Aorta (tissue), 5 donors: ENCODE results near the gene SLC7A9. TPM values are rescaled to one million over a fixed set of nuclear protein-coding genes. Genes with fewer than 3 reads are reported as not detected.
A peak's percentile ranks its signal among the peaks of the same experiment; 100 is the strongest.
"Not testable (repeated sequence)": the region's sequence is repeated elsewhere in the genome, so short reads cannot be mapped to it uniquely, and the experiment has no call there.

ENCODE experiments used
- ATAC-seq: fragments of 200-7000 bp; cut with Tn5 transposase; one replicate; pipeline ENCODE4 v1.9.1; 2022; ENCODE audit warnings: moderate library complexity; ENCODE audit not compliant: low FRiP score
- DNase-seq, 2 donors: peaks; one replicate each; pipeline ENCODE4 v3.0.0-alpha.2; 2020
- H3K27ac ChIP-seq, 2 donors: one replicate each; pipeline ENCODE4 v1.5.1; 2013; ENCODE audit warnings: low read length in 2 of 2, mild to moderate bottlenecking in 2 of 2, moderate library complexity in 2 of 2, control low read depth in 1 of 2, inconsistent platforms in 1 of 2, low read depth in 1 of 2
- H3K27me3 ChIP-seq, 2 donors: one replicate each; pipeline ENCODE4 v1.6.1; 2013; ENCODE audit warnings: control low read depth in 1 of 2, low read length in 1 of 2, mild to moderate bottlenecking in 1 of 2, moderate library complexity in 1 of 2; ENCODE audit not compliant: insufficient read depth in 2 of 2, control insufficient read depth in 1 of 2
- H3K36me3 ChIP-seq, 2 donors: one replicate each; pipeline ENCODE4 v1.6.1; 2013; ENCODE audit warnings: control low read depth in 1 of 2, low read length in 1 of 2, mild to moderate bottlenecking in 1 of 2; ENCODE audit not compliant: insufficient read depth in 2 of 2, control insufficient read depth in 1 of 2
- H3K4me1 ChIP-seq, 2 donors: one replicate each; pipeline ENCODE4 v1.6.1; 2013; ENCODE audit warnings: low read length in 2 of 2, control low read depth in 1 of 2, mild to moderate bottlenecking in 1 of 2, moderate library complexity in 1 of 2; ENCODE audit not compliant: insufficient read depth in 2 of 2, control insufficient read depth in 1 of 2
- H3K4me3 ChIP-seq, 2 donors: one replicate each; pipeline ENCODE4 v1.5.1; 2013; ENCODE audit warnings: low read length in 2 of 2, control low read depth in 1 of 2, mild to moderate bottlenecking in 1 of 2
- H3K9me3 ChIP-seq: one replicate; pipeline ENCODE4 v1.6.1; 2013; ENCODE audit warnings: mild to moderate bottlenecking, low read length; ENCODE audit not compliant: control insufficient read depth
- WGBS, 2 donors: extraction: QIAGEN DNeasy Blood & Tissue Kit; methylation state at CpG; one replicate each; pipeline ENCODE4 v1.1.7; 2013; 5-methylcytosine and 5-hydroxymethylcytosine counted together
- intact Hi-C, 2 donors: fragments of 100-400 bp; cut with DNase I; formaldehyde crosslinking; loops; one replicate each; pipeline versions ENCODE4 v1.14.2 to v1.15.0; 2022
- polyA plus RNA-seq, 2 donors: library from polyadenylated mRNA; stranded (reverse); fragments of 200-250 nt; gene quantifications; one replicate each; pipeline ENCODE4 v1.2.3, GENCODE V29; 2013
- total RNA-seq, 2 donors: library from RNA; stranded (reverse); fragmentation: NEBNext Ultra II Directional; extraction: Animal tissue kit (Norgen Biotek cat#: 25700); gene quantifications; one replicate each; pipeline ENCODE4 v1.2.1, GENCODE V29; 2021
- donor health status: healthy with polysubstance abuse.
- donor health status: Bipolar disorder and iron deficiency.
- donor health status: DM: no; HTN: no; CAD: no.
- donor health status: DM: no; HTN: no; CAD: no.
- donor health status: DM: yes; HTN: yes; CAD: no.

The SLC7A9 gene
- total and polyA plus RNA-seq, 4 donors, result 0.26 to 8.9 (median 1.1) TPM

GRCh38 chr19:32856818-32857217, 12.7 kb downstream of the SLC7A9 start:
- H3K4me3 ChIP-seq, H3K9me3 ChIP-seq, H3K4me1 ChIP-seq, ATAC-seq, intact Hi-C loops, H3K27me3 ChIP-seq, DNase-seq, H3K36me3 ChIP-seq, H3K27ac ChIP-seq: not testable (repeated sequence)
- WGBS, 2 donors, result 92% methylated on average over 7 of the region's 7 CpGs

- no peaks in the 10 kb centered on the region for H3K27me3 ChIP-seq
- 86 to 90% methylated on average over 6 of the region's 6 CpGs for WGBS, 2 donors
- ATAC-seq, result no peak
- H3K4me3 ChIP-seq, result no peak overlapping the region
- no peaks in the 10 kb centered on the region for H3K9me3 ChIP-seq
- no peaks in the 10 kb centered on the region for H3K4me1 ChIP-seq
- intact Hi-C loops, result no loop called here
- DNase-seq, result no peak
- H3K27ac ChIP-seq, result no peak overlapping the region
- no peaks in the 10 kb centered on the region for H3K36me3 ChIP-seq
Measured at GRCh38 chr19:32852216-32852615, 17.4 kb downstream of the SLC7A9 start.

GRCh38 chr19:32848035-32848434, 21.5 kb downstream of the SLC7A9 start:
- H3K27ac ChIP-seq, DNase-seq, intact Hi-C loops, H3K4me3 ChIP-seq, H3K27me3 ChIP-seq, H3K36me3 ChIP-seq, H3K4me1 ChIP-seq, H3K9me3 ChIP-seq, ATAC-seq: not testable (repeated sequence)
- WGBS, 2 donors, result 17% methylated on average over 1 of the region's 2 CpGs; no CpG with 5 or more reads in 1 of the 2 donors

- H3K27me3 ChIP-seq, result no peaks in the 10 kb centered on the region
- intact Hi-C loops, result no loop called here
- WGBS, 2 donors, result 94 to 96% methylated on average over 19 of the region's 19 CpGs
- H3K4me3 ChIP-seq, result no peak overlapping the region
- no peaks in the 10 kb centered on the region for H3K36me3 ChIP-seq
- ATAC-seq, result no peak
- H3K4me1 ChIP-seq, result no peaks in the 10 kb centered on the region
- peak in 1 of 2 donors; percentile 42 for DNase-seq
- no peak overlapping the region for H3K27ac ChIP-seq
- no peaks in the 10 kb centered on the region for H3K9me3 ChIP-seq
Measured at GRCh38 chr19:32843716-32844245, 25.8 kb downstream of the SLC7A9 start.

GRCh38 chr19:32842061-32842460, 27.5 kb downstream of the SLC7A9 start:
- no peaks in the 10 kb centered on the region for H3K36me3 ChIP-seq
- 81 to 82% methylated on average over 8 of the region's 8 CpGs for WGBS, 2 donors
- no peak overlapping the region for H3K27ac ChIP-seq

GRCh38 chr19:32837531-32837930, 32.0 kb downstream of the SLC7A9 start:
- ATAC-seq, result no peak
- Histone ChIP-seq H3K27ac (no peak overlapping the region), H3K9me3 (no peaks in the 10 kb centered on the region), H3K36me3 (no peaks in the 10 kb centered on the region), H3K4me1 (no peaks in the 10 kb centered on the region), H3K4me3 (no peak overlapping the region), H3K27me3 (no peaks in the 10 kb centered on the region)
- no peak for DNase-seq
- intact Hi-C loops, result no loop called here
- 65% methylated on average over 7 of the region's 7 CpGs for WGBS, 2 donors

More at GRCh38 chr19:32842061-32842460, 27.5 kb downstream of the SLC7A9 start:
- H3K4me1 ChIP-seq, result no peaks in the 10 kb centered on the region
- H3K9me3 ChIP-seq, result no peaks in the 10 kb centered on the region
- no peak for ATAC-seq
- no peaks in the 10 kb centered on the region for H3K27me3 ChIP-seq
- no peak overlapping the region for H3K4me3 ChIP-seq
- no peak for DNase-seq
- intact Hi-C loops, result no loop called here

GRCh38 chr19:32833388-32833787, 36.2 kb downstream of the SLC7A9 start:
- H3K4me1 ChIP-seq, H3K4me3 ChIP-seq, H3K9me3 ChIP-seq, H3K27me3 ChIP-seq, ATAC-seq, DNase-seq, H3K36me3 ChIP-seq, H3K27ac ChIP-seq, intact Hi-C loops: not testable (repeated sequence)
- 82 to 87% methylated on average over 7 of the region's 7 CpGs for WGBS, 2 donors

- H3K4me3 ChIP-seq, H3K4me1 ChIP-seq, DNase-seq, intact Hi-C loops, H3K9me3 ChIP-seq, ATAC-seq, H3K27ac ChIP-seq, H3K36me3 ChIP-seq, H3K27me3 ChIP-seq: not testable (repeated sequence)
- WGBS, 2 donors, result 92 to 94% methylated on average over 7 of the region's 7 CpGs
Measured at GRCh38 chr19:32832825-32833224, 36.7 kb downstream of the SLC7A9 start.

GRCh38 chr19:32832094-32832493, 37.5 kb downstream of the SLC7A9 start:
- H3K4me3 ChIP-seq, H3K36me3 ChIP-seq, ATAC-seq, H3K27me3 ChIP-seq, intact Hi-C loops, H3K9me3 ChIP-seq, DNase-seq, H3K27ac ChIP-seq, H3K4me1 ChIP-seq: not testable (repeated sequence)
- WGBS, 2 donors, result 93 to 94% methylated on average over 12 of the region's 12 CpGs
